Gastrocnemius medialis (tissue), 4 donors: ENCODE measurements around the gene USE1. TPM values are rescaled to one million over a fixed set of nuclear protein-coding genes. Genes with fewer than 3 reads are reported as not detected.

ENCODE experiments used
- ATAC-seq, 2 donors: fragments of 150-250 bp; one replicate each; pipeline ENCODE4 v1.9.1; 2016
- DNase-seq, 2 donors: peaks; one replicate each; pipeline ENCODE4 v3.0.0-alpha.2; 2019
- H3K27ac ChIP-seq, 4 donors: fragments of 200-600 bp; sonication (generic); 1 replicate in 1 of 4; 2 replicates in 3 of 4; pipeline ENCODE4 v1.5.1; 2016 to 2018; ENCODE audit warnings: mild to moderate bottlenecking in 2 of 4, moderate library complexity in 1 of 4
- H3K27me3 ChIP-seq, 3 donors: fragments of 200-600 bp; sonication (generic) in 2 of 3; 1 replicate in 1 of 3; 2 replicates in 2 of 3; pipeline versions ENCODE4 v1.5.1 to v1.6.0; 2016 to 2019; ENCODE audit warnings: mild to moderate bottlenecking in 1 of 3, moderate library complexity in 1 of 3
- H3K36me3 ChIP-seq, 2 donors: fragments of 200-600 bp; sonication (generic) in 1 of 2; one replicate each; pipeline ENCODE4 v1.5.1; 2017 to 2018
- H3K4me1 ChIP-seq, 2 donors: fragments of 200-600 bp; sonication (generic) in 1 of 2; one replicate each; pipeline ENCODE4 v1.5.1; 2016 to 2017; ENCODE audit warnings: mild to moderate bottlenecking in 2 of 2
- H3K4me3 ChIP-seq, 4 donors: fragments of 200-600 bp; sonication (generic) in 3 of 4; 1 replicate in 1 of 4; 2 replicates in 3 of 4; pipeline ENCODE4 v1.5.1; 2016 to 2019; ENCODE audit warnings: mild to moderate bottlenecking in 2 of 4
- H3K9me3 ChIP-seq, 3 donors: fragments of 200-600 bp; sonication (generic) in 2 of 3; 1 replicate in 1 of 3; 2 replicates in 2 of 3; pipeline ENCODE4 v1.5.1; 2016 to 2019
- POLR2A ChIP-seq, 2 donors: fragments of 450-650 bp; IDR thresholded peaks; one replicate each; pipeline ENCODE4 v1.6.1; 2017; ENCODE audit warnings: antibody characterized with exemption in 2 of 2, mild to moderate bottlenecking in 2 of 2, moderate library complexity in 2 of 2
- in situ Hi-C, 4 donors: fragments of 200-750 bp; cut with MboI; loops; one replicate each; pipeline versions ENCODE4 v1.15.0 to v1.8.0; 2017; ENCODE audit warnings: low sequenced_read_pairs in 4 of 4
- intact Hi-C: fragments of 100-400 bp; cut with DNase I; formaldehyde crosslinking; loops from one replicate; pipeline ENCODE4 v1.15.1; 2023; ENCODE audit warnings: low total_unique reads
- total RNA-seq, 4 donors: library from RNA; depleted of rRNA; stranded (reverse); fragments of >200 nt; gene quantifications; one replicate each; pipeline versions ENCODE4 v1.1.0 to v1.2.3, GENCODE V29; 2016
- TF ChIP-seq, protein P1 (sequence below), 5 experiments: fragments of 450-650 bp in 3 of 5; fragments of 200-600 bp in 2 of 5; sonication (generic) in 2 of 5; IDR thresholded peaks in 4 of 5; conservative IDR thresholded peaks in 1 of 5; 1 replicate in 4 of 5; 2 replicates in 1 of 5; pipeline ENCODE4 v1.5.1; 2016 to 2019; ENCODE audit warnings: antibody characterized with exemption in 5 of 5, mild to moderate bottlenecking in 3 of 5, moderate library complexity in 3 of 5

The USE1 gene
- total RNA-seq, 4 donors from 2014 or later, result 14.1 to 39.9 (median 22.3) TPM

- DNase-seq, result no peak
- Histone ChIP-seq H3K4me1 (peaks cover 28 to 43% of the 10 kb centered on the region in 2 donors), H3K27ac (peak overlapping the region; percentile 85 to 91 (median 90)), H3K27me3 (no peaks in the 10 kb centered on the region), H3K4me3 (no peak overlapping the region), H3K36me3 (peaks cover 0 to 10% of the 10 kb centered on the region in 2 donors), H3K9me3 (no peaks in the 10 kb centered on the region)
- no peak for ATAC-seq
- TF ChIP-seq, protein P1, sequence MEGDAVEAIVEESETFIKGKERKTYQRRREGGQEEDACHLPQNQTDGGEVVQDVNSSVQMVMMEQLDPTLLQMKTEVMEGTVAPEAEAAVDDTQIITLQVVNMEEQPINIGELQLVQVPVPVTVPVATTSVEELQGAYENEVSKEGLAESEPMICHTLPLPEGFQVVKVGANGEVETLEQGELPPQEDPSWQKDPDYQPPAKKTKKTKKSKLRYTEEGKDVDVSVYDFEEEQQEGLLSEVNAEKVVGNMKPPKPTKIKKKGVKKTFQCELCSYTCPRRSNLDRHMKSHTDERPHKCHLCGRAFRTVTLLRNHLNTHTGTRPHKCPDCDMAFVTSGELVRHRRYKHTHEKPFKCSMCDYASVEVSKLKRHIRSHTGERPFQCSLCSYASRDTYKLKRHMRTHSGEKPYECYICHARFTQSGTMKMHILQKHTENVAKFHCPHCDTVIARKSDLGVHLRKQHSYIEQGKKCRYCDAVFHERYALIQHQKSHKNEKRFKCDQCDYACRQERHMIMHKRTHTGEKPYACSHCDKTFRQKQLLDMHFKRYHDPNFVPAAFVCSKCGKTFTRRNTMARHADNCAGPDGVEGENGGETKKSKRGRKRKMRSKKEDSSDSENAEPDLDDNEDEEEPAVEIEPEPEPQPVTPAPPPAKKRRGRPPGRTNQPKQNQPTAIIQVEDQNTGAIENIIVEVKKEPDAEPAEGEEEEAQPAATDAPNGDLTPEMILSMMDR (IDR thresholded peaks at IDR 0.05 in 4 of 5, conservative IDR thresholded peaks at IDR 0.05 in 1 of 5), result no peak
- TF ChIP-seq POLR2A (IDR thresholded peaks at IDR 0.05), result no peak
- in situ Hi-C loops (no loop called here), intact Hi-C loops (no loop called here)
Measured at GRCh38 chr19:17240826-17241399, 25.8 kb downstream of the USE1 start.

- Histone ChIP-seq H3K36me3 (peaks cover 0 to 10% of the 10 kb centered on the region in 2 donors), H3K4me1 (peaks cover 28 to 39% of the 10 kb centered on the region in 2 donors), H3K27me3 (no peaks in the 10 kb centered on the region), H3K4me3 (peak overlapping the region in 1 of 4 donors; percentile 63), H3K27ac (peak overlapping the region; percentile 85 to 91 (median 90)), H3K9me3 (no peaks in the 10 kb centered on the region)
- TF ChIP-seq, protein P1 (IDR thresholded peaks at IDR 0.05 in 4 of 5, conservative IDR thresholded peaks at IDR 0.05 in 1 of 5), result no peak
- TF ChIP-seq POLR2A (IDR thresholded peaks at IDR 0.05), result no peak
- in situ Hi-C loops, result no loop called here
- no peak for ATAC-seq
- DNase-seq, result no peak
- intact Hi-C loops, result no loop called here
Measured at GRCh38 chr19:17242431-17243208, 27.5 kb downstream of the USE1 start.

- no peak for ATAC-seq
- Histone ChIP-seq H3K4me1 (peaks cover 28 to 39% of the 10 kb centered on the region in 2 donors), H3K36me3 (peaks cover 0 to 3% of the 10 kb centered on the region in 2 donors), H3K27me3 (no peaks in the 10 kb centered on the region), H3K4me3 (peak overlapping the region; percentile 63 to 85 (median 73)), H3K9me3 (no peaks in the 10 kb centered on the region), H3K27ac (peak overlapping the region; percentile 85 to 91 (median 90))
- TF ChIP-seq POLR2A (IDR thresholded peaks at IDR 0.05), result no peak
- intact Hi-C loops (no loop called here), in situ Hi-C loops (no loop called here)
- DNase-seq, result no peak
Measured at GRCh38 chr19:17243211-17243829, 28.2 kb downstream of the USE1 start.

GRCh38 chr19:17243830-17244617 is 28.9 kb downstream of the USE1 start:
- peak in 1 of 2 donors; percentile 70 for DNase-seq
- peak; percentile 26 to 31 for ATAC-seq
- H3K27ac ChIP-seq, result peak overlapping the region; percentile 85 to 91 (median 90)
- no peaks in the 10 kb centered on the region for H3K36me3 ChIP-seq
- no peaks in the 10 kb centered on the region for H3K9me3 ChIP-seq
- TF ChIP-seq, protein P1 (IDR thresholded peaks at IDR 0.05 in 4 of 5, conservative IDR thresholded peaks at IDR 0.05 in 1 of 5), result no peak
- no peak for TF ChIP-seq POLR2A (IDR thresholded peaks at IDR 0.05)
- H3K4me3 ChIP-seq, result peak overlapping the region; percentile 63 to 85 (median 73)
- H3K4me1 ChIP-seq, result peaks cover 28 to 39% of the 10 kb centered on the region in 2 donors
- no peaks in the 10 kb centered on the region for H3K27me3 ChIP-seq
- in situ Hi-C loops, result no loop called here
- intact Hi-C loops, result no loop called here
